COLO668 (cell line): ENCODE results near the gene DDB1.

Source experiments
- DNase-seq: peaks from one replicate; lab custom pipeline; 2025; ENCODE audit not compliant: unreplicated experiment; lab: John Stamatoyannopoulos, UW

DDB1 gene

DNA sequence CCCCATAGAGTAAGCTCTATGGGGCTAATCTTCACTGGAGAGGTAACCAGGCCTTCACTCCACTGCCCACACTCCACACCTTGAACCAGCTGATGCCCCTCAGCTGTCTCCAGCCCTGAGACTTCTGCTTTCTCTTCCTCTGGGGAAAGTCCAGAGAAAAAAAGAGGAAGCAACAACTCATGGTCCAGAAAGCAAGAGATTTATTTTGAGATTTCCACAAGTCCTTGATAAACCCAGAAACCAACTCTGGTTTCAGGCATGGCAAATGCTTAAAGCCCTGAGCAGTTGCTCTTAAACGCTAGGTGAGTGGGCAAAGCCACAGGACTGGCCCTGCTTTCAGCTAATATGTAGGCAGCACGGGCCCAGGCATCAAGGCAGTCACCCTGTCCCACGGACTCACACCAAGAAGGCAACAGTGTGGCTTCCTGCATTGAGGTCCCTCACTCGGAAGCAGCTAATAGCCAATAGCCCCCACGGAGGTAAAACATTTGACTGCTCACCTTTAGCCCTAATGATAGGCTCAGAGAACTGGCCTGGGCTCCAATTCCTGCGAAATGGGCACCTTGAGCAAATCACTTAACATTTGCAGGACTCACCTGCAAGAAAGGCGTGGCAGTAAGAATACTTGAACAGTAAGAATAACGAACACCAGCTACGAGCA lies 24.5 kb upstream of the DDB1 start:
- DNase-seq = no peak

GRCh38 chr11:61356706-61357105 lies 23.8 kb upstream of the DDB1 start:
- no peak for DNase-seq

GRCh38 chr11:61354208-61354607 lies 21.3 kb upstream of the DDB1 start:
- DNase-seq = no peak

- DNase-seq = no peak
Observed at GRCh38 chr11:61353131-61354067, 20.5 kb upstream of the DDB1 start.

GRCh38 chr11:61352038-61352437 lies 19.1 kb upstream of the DDB1 start:
- no peak for DNase-seq

GRCh38 chr11:61350803-61351202 lies 17.9 kb upstream of the DDB1 start:
- DNase-seq = no peak

GRCh38 chr11:61350336-61350735 lies 17.4 kb upstream of the DDB1 start:
- no peak for DNase-seq

DNA sequence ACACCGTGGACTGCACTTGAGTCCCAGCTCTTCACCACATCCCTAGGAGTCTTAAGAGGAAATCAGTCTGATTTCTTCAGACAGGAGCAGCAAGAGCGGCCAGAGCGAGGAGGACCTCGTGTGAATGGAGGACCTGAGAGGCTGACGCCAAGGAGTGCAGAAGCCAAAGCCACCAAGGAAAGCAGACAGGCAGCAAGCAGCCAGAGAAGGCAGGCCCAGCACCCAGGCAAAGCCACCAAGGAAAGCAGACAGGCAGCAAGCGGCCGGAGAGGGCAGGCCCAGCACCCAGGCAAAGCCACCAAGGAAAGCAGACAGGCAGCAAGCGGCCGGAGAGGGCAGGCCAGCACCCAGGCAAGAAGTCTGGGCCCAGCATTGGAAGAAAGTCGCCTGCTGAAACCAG lies 17.0 kb upstream of the DDB1 start:
- no peak for DNase-seq

DNA sequence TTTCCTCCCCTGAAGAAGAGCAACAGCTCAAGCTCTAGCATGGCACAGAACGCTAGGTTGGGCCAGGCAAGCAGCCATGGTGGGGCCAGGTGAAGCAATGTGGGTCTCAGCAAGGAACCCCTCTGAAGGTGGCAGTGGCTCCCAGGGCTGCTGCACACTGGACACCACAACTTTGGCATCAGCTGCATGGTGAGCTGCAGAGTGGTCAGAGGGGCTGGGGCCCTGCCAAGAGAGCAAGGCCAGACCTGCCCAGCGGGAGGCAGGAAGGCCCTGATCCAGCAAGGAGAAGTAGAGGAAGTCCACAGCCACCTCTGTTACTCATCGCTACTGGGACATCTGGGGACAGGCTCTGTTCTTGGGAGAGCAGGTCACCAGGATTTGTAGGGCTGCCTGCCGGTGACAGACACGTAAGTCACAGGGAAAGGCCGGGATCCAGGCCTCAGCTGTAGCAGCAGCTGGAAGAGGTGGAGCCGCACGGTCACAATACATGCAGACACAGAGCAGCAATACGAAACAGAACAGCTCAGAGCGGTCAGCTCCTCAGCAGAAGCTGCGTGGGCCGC lies 16.4 kb upstream of the DDB1 start:
- no peak for DNase-seq

- no peak for DNase-seq
Observed at GRCh38 chr11:61347916-61348461, 15.1 kb upstream of the DDB1 start.

DNA sequence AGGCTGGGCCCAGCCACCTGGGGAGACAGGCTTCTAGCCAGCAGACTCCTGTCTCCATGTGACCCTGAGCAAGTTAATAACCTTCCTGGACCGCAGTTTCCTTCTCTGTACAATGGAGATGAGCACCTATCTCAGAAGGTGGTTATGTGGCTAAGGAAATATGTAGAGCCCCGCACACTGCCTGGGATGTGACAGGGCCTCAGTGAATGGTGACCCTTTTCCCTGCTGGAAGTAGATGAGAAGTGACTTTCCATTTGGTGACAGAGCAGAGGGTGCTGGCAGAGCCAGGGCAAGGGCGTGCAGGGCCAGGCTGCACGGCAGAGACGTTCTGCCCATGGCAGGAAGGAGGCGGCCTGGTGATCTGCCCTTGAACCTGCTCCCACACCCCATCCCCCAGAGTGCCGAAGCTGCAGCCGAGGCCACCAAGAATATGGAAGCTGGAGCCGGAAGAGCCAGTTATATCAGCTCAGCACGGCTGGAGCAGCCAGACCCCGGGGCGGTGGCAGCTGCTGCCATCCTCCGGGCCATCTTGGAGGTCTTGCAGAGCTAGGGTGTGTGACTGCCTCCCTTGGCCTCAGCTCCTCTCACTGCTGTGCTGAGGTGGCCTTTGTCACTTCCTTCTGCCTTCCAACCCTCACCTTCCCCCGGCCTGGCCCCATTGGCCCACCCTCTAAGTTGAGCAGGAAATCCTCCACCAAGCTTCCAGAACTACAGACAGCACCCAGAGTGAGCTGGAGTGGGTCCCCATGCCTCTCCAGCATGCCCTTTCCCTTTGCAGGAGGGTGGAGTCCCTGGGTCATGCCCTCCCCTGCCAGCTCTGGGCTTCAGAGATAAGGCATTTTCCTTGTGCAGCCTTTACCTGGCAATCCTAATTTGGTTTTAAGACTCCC lies 13.3 kb upstream of the DDB1 start:
- no peak for DNase-seq

GRCh38 chr11:61345170-61345610 lies 12.3 kb upstream of the DDB1 start:
- no peak for DNase-seq

- DNase-seq = no peak
Observed at GRCh38 chr11:61343792-61344745, 11.2 kb upstream of the DDB1 start.

- DNase-seq = no peak
Observed at GRCh38 chr11:61342207-61342803, 9.4 kb upstream of the DDB1 start.

DNA sequence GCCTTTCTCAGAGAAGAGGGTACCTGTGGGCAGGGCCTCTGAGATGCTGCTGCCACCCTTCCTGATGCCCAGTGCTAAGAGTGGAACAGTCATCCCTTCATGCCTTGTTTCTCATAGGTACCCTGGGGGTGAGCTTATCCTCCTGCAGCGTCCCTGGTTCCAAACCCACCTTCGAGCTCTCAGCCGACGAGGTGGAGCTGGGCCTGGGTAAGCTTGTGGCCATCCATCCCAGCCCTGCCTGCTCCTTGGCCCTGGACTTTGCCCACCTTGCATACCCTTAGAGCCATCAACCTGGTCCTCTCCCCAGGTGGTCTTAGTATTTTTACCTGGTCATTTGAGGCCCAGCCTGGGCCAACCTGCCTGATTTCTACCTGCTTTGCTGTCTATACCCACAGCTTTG lies 8.8 kb upstream of the DDB1 start:
- no peak for DNase-seq

- DNase-seq = no peak
Observed at GRCh38 chr11:61340979-61341378, 8.1 kb upstream of the DDB1 start.

- DNase-seq = no peak
Observed at GRCh38 chr11:61339490-61339878, 6.6 kb upstream of the DDB1 start.

- DNase-seq = no peak
Observed at GRCh38 chr11:61338783-61339489, 6.0 kb upstream of the DDB1 start.
